GM19467 (cell line): ENCODE data around the gene UBA3.

Experiments
- ATAC-seq: cut with Tn5 transposase; IDR thresholded peaks from one replicate; pipeline ENCODE4 v1.9.1; 2021; ENCODE audit warnings: mild to moderate bottlenecking, moderate library complexity; ENCODE audit not compliant: unreplicated experiment

Gene UBA3

GRCh38 chr3:69099576-69099975 lies 19.4 kb upstream of the UBA3 start:
- no peak for ATAC-seq

GRCh38 chr3:69097407-69098086 lies 17.4 kb upstream of the UBA3 start:
- no peak for ATAC-seq

GRCh38 chr3:69096299-69096698 lies 16.1 kb upstream of the UBA3 start:
- no peak for ATAC-seq

- ATAC-seq: no peak
Measured at GRCh38 chr3:69095636-69096035, 15.5 kb upstream of the UBA3 start.

DNA sequence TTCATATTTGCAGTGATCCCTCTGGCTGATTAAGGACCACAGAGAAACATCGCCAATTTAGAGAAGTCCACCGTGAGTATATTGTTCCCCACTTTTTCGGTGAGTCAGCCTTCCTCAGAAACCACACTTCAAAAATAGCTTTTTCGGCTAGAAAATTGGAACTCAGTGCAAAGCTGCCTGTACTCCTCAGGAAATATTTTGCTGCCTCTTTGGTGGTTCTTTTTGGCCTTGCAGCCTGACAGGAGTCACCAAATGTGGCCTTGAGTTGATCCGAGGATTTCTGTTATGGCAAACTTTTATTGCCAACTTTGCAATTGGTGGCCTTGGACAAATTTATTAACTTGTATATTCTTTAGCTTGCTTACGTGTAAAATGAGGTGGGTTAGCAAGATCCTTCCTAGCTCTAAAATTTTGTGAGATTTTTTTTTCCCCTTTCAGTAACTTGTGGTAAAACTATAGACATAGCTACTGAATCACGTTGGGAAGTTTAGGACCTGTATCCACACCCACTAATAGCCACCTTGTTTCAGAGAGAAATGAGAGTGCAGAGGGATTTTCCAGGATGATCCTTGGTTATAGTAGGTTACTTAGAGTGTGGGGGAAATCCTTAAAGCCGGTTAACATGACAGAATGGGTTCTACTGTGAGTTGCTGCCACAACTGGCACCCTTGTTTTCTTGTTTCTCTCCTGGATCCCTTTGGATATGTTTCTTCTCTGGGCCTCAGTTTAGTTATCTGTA lies 14.5 kb upstream of the UBA3 start:
- ATAC-seq: no peak

GRCh38 chr3:69092030-69092516 lies 11.9 kb upstream of the UBA3 start:
- ATAC-seq: peak; percentile 72

GRCh38 chr3:69091389-69092029 lies 11.3 kb upstream of the UBA3 start:
- no peak for ATAC-seq

DNA sequence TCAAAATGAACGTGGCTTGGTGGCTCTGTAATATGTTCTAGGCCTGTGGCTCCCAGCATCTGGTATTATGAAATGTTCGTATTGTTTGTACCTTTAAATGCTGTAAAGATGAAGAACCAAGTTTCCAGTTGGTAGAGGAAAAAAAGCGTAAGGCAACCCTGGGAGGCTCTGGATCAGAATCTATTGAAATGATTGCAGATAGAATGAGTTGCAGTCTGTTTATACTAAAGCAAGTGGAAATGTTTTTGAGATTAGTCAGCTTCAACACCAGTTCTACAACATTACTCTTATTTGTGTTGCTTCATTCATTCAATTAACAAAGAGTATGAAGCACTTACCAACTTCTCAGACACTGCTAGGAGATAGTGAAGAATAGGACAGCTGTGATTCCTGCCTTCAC lies 9.9 kb upstream of the UBA3 start:
- ATAC-seq: no peak

- ATAC-seq: peak; percentile 21
Measured at GRCh38 chr3:69088063-69088462, 7.9 kb upstream of the UBA3 start.

DNA sequence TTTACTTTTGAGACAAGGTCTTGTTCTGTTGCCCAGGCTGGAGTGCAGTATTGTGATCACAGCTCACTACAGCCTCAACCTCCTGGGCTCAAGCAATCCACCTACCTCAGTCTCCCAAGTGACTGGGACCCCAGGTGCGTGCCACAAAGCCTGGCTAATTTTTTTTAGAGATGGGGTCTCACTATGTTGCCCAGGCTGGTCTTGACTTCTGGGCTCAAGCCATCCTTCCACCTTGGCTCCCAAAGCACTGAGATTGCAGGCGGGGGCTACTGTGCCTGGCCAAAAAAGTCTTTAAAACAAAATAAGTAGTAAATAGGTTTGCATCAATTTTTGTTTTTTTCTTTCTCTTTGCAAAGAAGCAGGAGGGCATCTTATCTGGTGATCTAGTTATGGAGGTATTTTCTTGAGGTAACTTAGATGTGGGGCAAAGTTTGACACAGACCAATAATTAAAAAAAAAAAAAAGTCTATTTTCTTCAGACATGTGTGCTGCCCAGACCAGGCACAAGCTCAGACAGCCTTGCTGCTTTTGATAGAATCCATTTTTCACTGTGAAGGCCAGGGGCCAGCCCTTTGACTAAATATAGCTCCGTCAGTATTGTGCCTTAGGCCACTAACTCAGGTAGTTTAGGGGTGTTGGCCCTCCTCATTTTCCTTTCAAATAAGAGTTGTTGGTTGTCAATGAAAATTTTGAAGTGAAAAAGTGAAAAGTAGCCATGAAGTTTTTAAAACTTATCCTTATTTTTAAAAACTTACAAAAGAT lies 7.0 kb upstream of the UBA3 start:
- ATAC-seq: no peak

GRCh38 chr3:69085833-69086722 lies 5.9 kb upstream of the UBA3 start:
- no peak for ATAC-seq

- ATAC-seq: no peak
Measured at GRCh38 chr3:69085168-69085832, 5.1 kb upstream of the UBA3 start.

- peak; percentile 53 for ATAC-seq
Measured at GRCh38 chr3:69084326-69085167, 4.4 kb upstream of the UBA3 start, which contains the start of gene ARL6IP5. Gene ARL6IP5, plus strand, starts transcription at chr3:69084937. Its CDS starts 111 bp downstream, at chr3:69085048.

DNA sequence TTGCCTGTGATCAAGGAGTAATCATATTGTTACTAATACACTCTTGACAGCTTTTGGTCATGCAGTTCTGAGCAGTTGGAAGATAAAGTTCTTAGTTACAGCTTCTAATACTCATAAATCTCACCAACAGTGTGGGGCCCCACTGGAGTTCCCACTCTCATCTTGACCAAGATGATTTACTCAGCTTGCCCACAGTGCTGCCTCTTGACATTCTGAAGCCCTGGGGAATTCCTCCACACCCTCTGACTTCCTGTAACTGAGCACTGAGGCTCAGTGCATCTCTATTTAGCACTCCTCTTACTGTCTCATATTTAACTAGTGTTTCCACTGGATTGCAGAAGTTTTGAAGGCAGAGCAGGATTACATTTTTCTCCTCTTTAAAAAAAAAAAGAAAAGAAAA lies 2.6 kb upstream of the UBA3 start:
- ATAC-seq: peak; percentile 51

DNA sequence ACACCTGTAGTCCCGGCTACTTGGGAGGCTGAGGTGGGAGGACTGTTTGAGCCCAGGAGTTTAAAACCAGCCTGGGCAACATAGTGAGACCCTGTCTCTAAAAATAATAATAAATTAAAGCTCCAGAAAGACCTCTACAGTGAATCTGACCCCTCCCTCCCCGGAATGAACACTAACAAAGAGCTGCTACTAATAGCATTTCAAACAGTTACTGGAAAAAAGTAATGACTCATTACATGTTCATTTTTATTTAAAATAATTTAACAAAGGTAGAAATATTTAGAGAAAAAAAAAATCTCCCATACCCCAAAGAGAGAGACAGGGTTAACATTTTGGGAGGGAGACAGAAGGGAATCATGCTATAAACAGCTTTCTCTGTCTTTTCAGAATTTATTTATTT lies 2.2 kb upstream of the UBA3 start:
- no peak for ATAC-seq

- no peak for ATAC-seq
Measured at GRCh38 chr3:69081583-69082262, 1.6 kb upstream of the UBA3 start.

- ATAC-seq: no peak
Measured at GRCh38 chr3:69079269-69080159, 651 bp downstream of the UBA3 start.
